ENCODE measurements around the gene SHKBP1. TPM values are rescaled to one million over a fixed set of nuclear protein-coding genes. Genes with fewer than 3 reads are reported as not detected.

SHKBP1 gene
- total RNA-seq, 1 donor from 2014 or later, result 65.3 TPM

GRCh38 chr19:40627486-40628279 lies 51.0 kb downstream of the SHKBP1 start:
- no peak overlapping the region for H3K27ac Mint-ChIP-seq
- peaks cover 27% of the 10 kb centered on the region for H3K36me3 Mint-ChIP-seq
- H3K4me3 Mint-ChIP-seq, result no peak overlapping the region
- no peaks in the 10 kb centered on the region for H3K27me3 Mint-ChIP-seq (ENCODE audit: low read depth)
- peaks cover 27% of the 10 kb centered on the region for H3K4me1 Mint-ChIP-seq
- no peak for TF ChIP-seq CTCF (IDR thresholded peaks at IDR 0.05; ENCODE audit: unreplicated experiment)
- no peaks in the 10 kb centered on the region for H3K9me3 Mint-ChIP-seq
- no peak for DNase-seq (ENCODE audit: low spot score in 2 of 2, unreplicated experiment in 2 of 2)

- Mint-ChIP-seq H3K4me1 (peaks cover 16% of the 10 kb centered on the region), H3K36me3 (peaks cover 27% of the 10 kb centered on the region), H3K4me3 (no peak overlapping the region), H3K27ac (no peak overlapping the region), H3K9me3 (no peaks in the 10 kb centered on the region), H3K27me3 (ENCODE audit: low read depth) (peaks cover 5% of the 10 kb centered on the region)
- DNase-seq (ENCODE audit: low spot score in 2 of 2, unreplicated experiment in 2 of 2), result no peak
- no peak for TF ChIP-seq CTCF (IDR thresholded peaks at IDR 0.05; ENCODE audit: unreplicated experiment)
These were observed 52.7 kb downstream of the SHKBP1 start for GRCh38 chr19:40629346-40629745.

- DNase-seq (ENCODE audit: low spot score in 2 of 2, unreplicated experiment in 2 of 2), result no peak
- H3K27ac Mint-ChIP-seq, result no peak overlapping the region
- H3K4me1 Mint-ChIP-seq, result peaks cover 13% of the 10 kb centered on the region
- no peak overlapping the region for H3K4me3 Mint-ChIP-seq
- H3K27me3 Mint-ChIP-seq (ENCODE audit: low read depth), result peaks cover 9% of the 10 kb centered on the region
- no peak for TF ChIP-seq CTCF (IDR thresholded peaks at IDR 0.05; ENCODE audit: unreplicated experiment)
- H3K36me3 Mint-ChIP-seq, result peaks cover 21% of the 10 kb centered on the region
- H3K9me3 Mint-ChIP-seq, result no peaks in the 10 kb centered on the region
These were observed 54.0 kb downstream of the SHKBP1 start for GRCh38 chr19:40630571-40631160.

- Mint-ChIP-seq H3K27ac (no peak overlapping the region), H3K36me3 (peaks cover 8% of the 10 kb centered on the region), H3K4me3 (no peak overlapping the region), H3K9me3 (no peaks in the 10 kb centered on the region), H3K4me1 (peaks cover 13% of the 10 kb centered on the region), H3K27me3 (ENCODE audit: low read depth) (peaks cover 9% of the 10 kb centered on the region)
- TF ChIP-seq CTCF (IDR thresholded peaks at IDR 0.05; ENCODE audit: unreplicated experiment), result no peak
- no peak for DNase-seq (ENCODE audit: low spot score in 2 of 2, unreplicated experiment in 2 of 2)
These were observed 55.8 kb downstream of the SHKBP1 start for GRCh38 chr19:40632311-40633036.

- no peak overlapping the region for H3K27ac Mint-ChIP-seq
- peaks cover 13% of the 10 kb centered on the region for H3K4me1 Mint-ChIP-seq
- H3K4me3 Mint-ChIP-seq, result no peak overlapping the region
- H3K27me3 Mint-ChIP-seq (ENCODE audit: low read depth), result peaks cover 9% of the 10 kb centered on the region
- DNase-seq (ENCODE audit: low spot score in 2 of 2, unreplicated experiment in 2 of 2), result no peak
- no peak for TF ChIP-seq CTCF (IDR thresholded peaks at IDR 0.05; ENCODE audit: unreplicated experiment)
- H3K36me3 Mint-ChIP-seq, result peaks cover 8% of the 10 kb centered on the region
- H3K9me3 Mint-ChIP-seq, result no peaks in the 10 kb centered on the region
These were observed 56.5 kb downstream of the SHKBP1 start for GRCh38 chr19:40633207-40633606.
